ENCODE results near the gene ATP9A.
"Not testable (repeated sequence)": the region's sequence is repeated elsewhere in the genome, so short reads cannot be mapped to it uniquely, and the experiment has no call there.

ATP9A gene

GRCh38 chr20:51725584-51726176, 42.5 kb downstream of the ATP9A start:
- peak; percentile 89 for DNase-seq

GRCh38 chr20:51723026-51723425, 45.2 kb downstream of the ATP9A start:
- DNase-seq: not testable (repeated sequence)

GRCh38 chr20:51722246-51722645, 45.9 kb downstream of the ATP9A start:
- not testable (repeated sequence) for DNase-seq

GRCh38 chr20:51720854-51721253, 47.3 kb downstream of the ATP9A start:
- DNase-seq: no peak

- DNase-seq: no peak
These were observed 47.8 kb downstream of the ATP9A start for GRCh38 chr20:51720384-51720783.

GRCh38 chr20:51715856-51716185, 52.4 kb downstream of the ATP9A start:
- DNase-seq: no peak

- no peak for DNase-seq
These were observed 52.9 kb downstream of the ATP9A start for GRCh38 chr20:51715163-51715855.

GRCh38 chr20:51713213-51713598, 55.0 kb downstream of the ATP9A start:
- no peak for DNase-seq

- DNase-seq: no peak
These were observed 55.5 kb downstream of the ATP9A start for GRCh38 chr20:51712501-51713212.

- DNase-seq: no peak
These were observed 56.8 kb downstream of the ATP9A start for GRCh38 chr20:51711426-51711825.

GRCh38 chr20:51710361-51710894, 57.8 kb downstream of the ATP9A start:
- DNase-seq: no peak

- DNase-seq: no peak
These were observed 62.8 kb downstream of the ATP9A start for GRCh38 chr20:51705400-51705799.

GRCh38 chr20:51703400-51704287, 64.5 kb downstream of the ATP9A start:
- peak; percentile 95 for DNase-seq

GRCh38 chr20:51702556-51702955, 65.6 kb downstream of the ATP9A start:
- no peak for DNase-seq

- DNase-seq: peak; percentile 42
These were observed 67.3 kb downstream of the ATP9A start for GRCh38 chr20:51700809-51701285.

- DNase-seq: no peak
These were observed 69.9 kb downstream of the ATP9A start for GRCh38 chr20:51698252-51698651.

- no peak for DNase-seq
These were observed 70.9 kb downstream of the ATP9A start for GRCh38 chr20:51697096-51697826.

GRCh38 chr20:51696304-51697071, 71.7 kb downstream of the ATP9A start:
- DNase-seq: no peak

- no peak for DNase-seq
These were observed 72.5 kb downstream of the ATP9A start for GRCh38 chr20:51695574-51696303.

- no peak for DNase-seq
These were observed 75.3 kb downstream of the ATP9A start for GRCh38 chr20:51692806-51693400.
